ENCODE data around the gene BACE2.

Gene BACE2

DNA sequence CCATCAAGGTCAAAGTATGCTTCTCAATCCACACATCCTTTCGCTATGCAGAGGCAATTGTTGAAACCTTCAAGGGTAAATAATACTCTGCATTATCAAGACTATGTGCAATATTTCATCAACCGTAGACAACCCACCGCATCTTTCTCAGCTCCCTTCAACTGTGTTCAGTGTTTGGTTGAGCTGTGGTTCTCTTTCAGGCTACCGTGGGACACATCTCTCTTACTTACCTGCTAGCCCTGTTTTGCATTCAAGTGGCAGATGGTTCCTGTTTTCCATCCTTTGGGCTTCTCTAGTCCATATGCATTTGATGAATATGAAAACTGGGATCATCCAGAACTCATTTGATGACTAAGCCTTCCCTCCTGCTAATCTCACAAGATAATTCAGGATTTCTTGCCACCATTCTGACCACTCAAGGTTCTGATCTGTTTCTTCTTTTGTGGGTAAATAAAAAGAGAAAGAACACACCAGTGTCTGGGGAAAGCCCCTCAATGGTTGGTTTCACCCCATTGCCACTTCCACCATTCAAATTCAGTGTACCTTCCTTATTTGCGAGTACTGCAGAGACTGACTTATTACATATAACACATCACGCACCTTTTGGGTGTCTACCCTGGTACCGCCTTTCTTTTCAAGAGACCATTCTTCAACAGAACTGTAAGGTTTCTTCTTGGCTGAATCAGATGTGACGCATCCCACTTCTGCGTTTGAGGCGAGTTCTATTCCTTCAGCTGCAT lies 61.7 kb downstream of the BACE2 start:
- H3K27ac ChIP-seq: no peak overlapping the region
- TF ChIP-seq, protein P1, sequence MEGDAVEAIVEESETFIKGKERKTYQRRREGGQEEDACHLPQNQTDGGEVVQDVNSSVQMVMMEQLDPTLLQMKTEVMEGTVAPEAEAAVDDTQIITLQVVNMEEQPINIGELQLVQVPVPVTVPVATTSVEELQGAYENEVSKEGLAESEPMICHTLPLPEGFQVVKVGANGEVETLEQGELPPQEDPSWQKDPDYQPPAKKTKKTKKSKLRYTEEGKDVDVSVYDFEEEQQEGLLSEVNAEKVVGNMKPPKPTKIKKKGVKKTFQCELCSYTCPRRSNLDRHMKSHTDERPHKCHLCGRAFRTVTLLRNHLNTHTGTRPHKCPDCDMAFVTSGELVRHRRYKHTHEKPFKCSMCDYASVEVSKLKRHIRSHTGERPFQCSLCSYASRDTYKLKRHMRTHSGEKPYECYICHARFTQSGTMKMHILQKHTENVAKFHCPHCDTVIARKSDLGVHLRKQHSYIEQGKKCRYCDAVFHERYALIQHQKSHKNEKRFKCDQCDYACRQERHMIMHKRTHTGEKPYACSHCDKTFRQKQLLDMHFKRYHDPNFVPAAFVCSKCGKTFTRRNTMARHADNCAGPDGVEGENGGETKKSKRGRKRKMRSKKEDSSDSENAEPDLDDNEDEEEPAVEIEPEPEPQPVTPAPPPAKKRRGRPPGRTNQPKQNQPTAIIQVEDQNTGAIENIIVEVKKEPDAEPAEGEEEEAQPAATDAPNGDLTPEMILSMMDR (IDR thresholded peaks at IDR 0.05): no peak
- no peak for TF ChIP-seq ZFX (IDR thresholded peaks at IDR 0.05; ENCODE audit: borderline replicate concordance)

DNA sequence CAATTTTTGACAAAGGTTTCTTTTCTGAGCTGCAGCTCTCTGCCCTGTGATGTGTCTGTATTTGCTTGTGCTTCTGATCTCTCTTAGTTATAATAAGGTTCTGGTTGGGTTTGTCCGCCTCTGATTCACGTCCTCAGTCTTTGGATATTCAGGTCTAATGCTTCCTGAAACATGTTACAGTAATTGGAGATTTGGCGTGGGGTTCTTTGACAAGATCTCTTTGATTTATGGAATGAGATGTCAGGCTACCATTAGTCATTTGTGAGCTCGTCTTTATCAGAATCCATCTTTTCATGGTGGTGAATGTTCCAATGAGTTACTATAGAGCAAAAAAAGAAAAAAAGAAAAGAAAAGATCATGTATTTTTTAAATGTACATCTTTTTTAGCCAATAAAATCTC lies 62.5 kb downstream of the BACE2 start:
- TF ChIP-seq, protein P1 (IDR thresholded peaks at IDR 0.05): no peak
- no peak for TF ChIP-seq ZFX (IDR thresholded peaks at IDR 0.05; ENCODE audit: borderline replicate concordance)
- no peak overlapping the region for H3K27ac ChIP-seq

DNA sequence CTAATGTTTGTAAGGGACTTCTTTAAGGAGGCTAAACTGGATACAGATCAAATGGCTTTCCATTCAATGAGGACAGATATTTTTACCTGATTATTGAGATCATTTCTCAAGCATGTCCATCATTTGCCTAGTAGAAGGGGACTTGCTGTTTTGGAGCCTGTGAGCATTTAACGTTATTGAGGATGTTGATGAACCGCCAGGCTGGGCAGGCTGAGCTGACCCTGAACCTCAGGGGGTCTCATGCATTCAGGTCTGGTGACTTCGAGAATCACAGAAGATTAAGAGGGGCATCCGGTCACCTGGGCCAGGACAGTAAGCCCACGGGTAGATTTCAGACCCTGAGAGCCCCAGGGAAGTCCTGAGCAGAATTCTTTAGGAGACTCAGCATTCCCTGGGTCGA lies 63.1 kb downstream of the BACE2 start:
- H3K27ac ChIP-seq: no peak overlapping the region
- TF ChIP-seq, protein P1 (IDR thresholded peaks at IDR 0.05): no peak
- no peak for TF ChIP-seq ZFX (IDR thresholded peaks at IDR 0.05; ENCODE audit: borderline replicate concordance)

DNA sequence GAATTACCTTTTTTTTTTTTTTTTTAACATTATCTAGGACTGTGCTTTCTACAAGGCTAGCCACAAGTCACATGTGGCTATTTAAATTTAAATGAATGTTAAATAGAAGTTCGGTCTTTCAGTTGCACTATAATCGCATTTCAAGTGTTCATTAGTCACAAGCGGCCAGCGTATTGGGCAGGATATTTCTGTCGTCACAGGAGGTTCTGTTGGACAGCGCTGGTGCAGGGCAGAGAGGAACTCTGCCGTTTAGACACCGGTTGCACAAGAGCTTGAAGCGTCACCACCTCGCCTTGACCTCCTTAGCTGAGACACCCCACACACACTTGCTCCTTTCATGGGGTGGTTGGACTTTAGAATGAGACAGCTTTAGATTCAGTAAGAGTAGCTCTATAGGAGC lies 64.1 kb downstream of the BACE2 start:
- no peak for TF ChIP-seq ZFX (IDR thresholded peaks at IDR 0.05; ENCODE audit: borderline replicate concordance)
- TF ChIP-seq, protein P1 (IDR thresholded peaks at IDR 0.05): no peak
- no peak overlapping the region for H3K27ac ChIP-seq

DNA sequence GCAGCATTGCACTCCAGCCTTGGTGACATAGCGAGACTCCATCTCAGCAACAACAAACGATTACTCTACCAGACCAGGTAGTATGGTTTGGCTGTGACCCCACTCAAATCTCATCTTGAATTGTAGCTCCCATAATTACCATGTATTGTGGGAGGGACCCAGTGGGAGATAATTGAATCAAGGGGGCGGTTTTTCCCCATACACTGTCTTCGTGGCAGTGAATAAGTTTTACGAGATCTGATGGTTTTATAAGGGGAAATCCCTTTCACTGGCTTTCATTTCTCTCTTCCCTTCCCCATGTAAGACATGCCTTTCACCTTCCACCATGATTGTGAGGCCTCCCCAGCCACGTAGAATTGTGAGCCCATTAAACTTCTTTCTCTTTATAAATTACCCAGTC lies 66.0 kb downstream of the BACE2 start:
- TF ChIP-seq, protein P1 (IDR thresholded peaks at IDR 0.05): no peak
- no peak for TF ChIP-seq ZFX (IDR thresholded peaks at IDR 0.05; ENCODE audit: borderline replicate concordance)
- no peak overlapping the region for H3K27ac ChIP-seq

DNA sequence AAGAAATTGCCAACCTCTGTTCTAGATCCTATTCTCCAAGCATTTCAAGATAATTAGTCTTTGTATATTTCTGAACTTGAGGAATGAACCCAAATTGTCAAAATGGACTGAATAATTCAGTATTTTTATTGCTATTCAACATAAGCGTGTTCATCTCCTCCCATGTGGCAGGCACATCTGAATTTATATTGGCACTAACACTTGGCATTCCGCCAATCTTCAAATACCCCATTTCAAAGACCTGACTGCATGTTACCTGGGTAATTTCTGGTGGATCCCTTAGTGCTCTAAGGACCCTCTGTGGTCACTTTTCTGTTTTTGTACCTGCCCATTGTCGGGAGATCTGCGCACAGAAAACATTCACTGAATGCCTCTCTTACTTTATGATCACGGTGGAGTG lies 66.6 kb downstream of the BACE2 start:
- TF ChIP-seq ZFX (IDR thresholded peaks at IDR 0.05; ENCODE audit: borderline replicate concordance): no peak
- TF ChIP-seq, protein P1 (IDR thresholded peaks at IDR 0.05): no peak
- H3K27ac ChIP-seq: no peak overlapping the region

DNA sequence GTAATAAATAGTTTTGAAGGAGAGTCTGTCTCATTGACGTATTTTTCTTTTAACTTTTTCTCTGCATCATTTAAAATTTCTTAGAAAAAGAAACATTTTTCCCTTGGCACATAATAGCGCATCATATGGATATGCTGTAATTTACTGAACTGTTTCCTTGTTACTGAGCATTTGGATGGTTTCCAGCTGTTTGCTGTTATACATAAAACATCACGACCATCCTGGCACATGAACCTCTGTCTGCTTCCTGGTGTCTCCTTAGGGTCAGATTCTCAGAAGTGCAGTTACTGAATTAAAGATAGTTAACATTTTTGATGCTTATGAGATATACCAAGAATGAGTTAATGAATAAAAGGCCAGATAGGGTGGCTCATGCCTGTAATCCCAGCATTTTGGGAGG lies 67.2 kb downstream of the BACE2 start:
- TF ChIP-seq ZFX (IDR thresholded peaks at IDR 0.05; ENCODE audit: borderline replicate concordance): no peak
- TF ChIP-seq, protein P1 (IDR thresholded peaks at IDR 0.05): no peak
- H3K27ac ChIP-seq: no peak overlapping the region

Measured in 22Rv1 (cell line).